Gastroesophageal sphincter (tissue), 3 donors: Measurements from ENCODE around the gene SLC19A2.

Source experiments
- POLR2A ChIP-seq, 2 donors: fragments of 450-650 bp; IDR thresholded peaks; one replicate each; pipeline ENCODE4 v1.6.1; 2017; ENCODE audit warnings: antibody characterized with exemption in 2 of 2, mild to moderate bottlenecking in 2 of 2, moderate library complexity in 1 of 2
- TF ChIP-seq, protein P1 (sequence below), 4 experiments: fragments of 200-600 bp in 2 of 4; fragments of 450-650 bp in 2 of 4; sonication (generic) in 1 of 4; IDR thresholded peaks; one replicate each; pipeline ENCODE4 v1.5.1; 2017 to 2019; ENCODE audit warnings: antibody characterized with exemption in 4 of 4, mild to moderate bottlenecking in 2 of 4, moderate library complexity in 2 of 4

- TF ChIP-seq, protein P1, sequence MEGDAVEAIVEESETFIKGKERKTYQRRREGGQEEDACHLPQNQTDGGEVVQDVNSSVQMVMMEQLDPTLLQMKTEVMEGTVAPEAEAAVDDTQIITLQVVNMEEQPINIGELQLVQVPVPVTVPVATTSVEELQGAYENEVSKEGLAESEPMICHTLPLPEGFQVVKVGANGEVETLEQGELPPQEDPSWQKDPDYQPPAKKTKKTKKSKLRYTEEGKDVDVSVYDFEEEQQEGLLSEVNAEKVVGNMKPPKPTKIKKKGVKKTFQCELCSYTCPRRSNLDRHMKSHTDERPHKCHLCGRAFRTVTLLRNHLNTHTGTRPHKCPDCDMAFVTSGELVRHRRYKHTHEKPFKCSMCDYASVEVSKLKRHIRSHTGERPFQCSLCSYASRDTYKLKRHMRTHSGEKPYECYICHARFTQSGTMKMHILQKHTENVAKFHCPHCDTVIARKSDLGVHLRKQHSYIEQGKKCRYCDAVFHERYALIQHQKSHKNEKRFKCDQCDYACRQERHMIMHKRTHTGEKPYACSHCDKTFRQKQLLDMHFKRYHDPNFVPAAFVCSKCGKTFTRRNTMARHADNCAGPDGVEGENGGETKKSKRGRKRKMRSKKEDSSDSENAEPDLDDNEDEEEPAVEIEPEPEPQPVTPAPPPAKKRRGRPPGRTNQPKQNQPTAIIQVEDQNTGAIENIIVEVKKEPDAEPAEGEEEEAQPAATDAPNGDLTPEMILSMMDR (IDR thresholded peaks at IDR 0.05) = no peak
- TF ChIP-seq POLR2A (IDR thresholded peaks at IDR 0.05) = no peak
These were observed 29.7 kb downstream of the SLC19A2 start for GRCh38 chr1:169456029-169456428.
